H9 (cell line): ENCODE data around the gene CXCL3. TPM values are rescaled to one million over a fixed set of nuclear protein-coding genes. Genes with fewer than 3 reads are reported as not detected.

Experiments used
- DNase-seq: peaks from one replicate; pipeline ENCODE4 v3.0.0-alpha.2; 2017
- H2AFZ ChIP-seq: one replicate; pipeline ENCODE4 v1.6.1; 2013; ENCODE audit warnings: mild to moderate bottlenecking, low read length, control low read depth, moderate library complexity
- H2AK5ac ChIP-seq: 2 replicates; pipeline ENCODE4 v1.6.1; 2013; ENCODE audit warnings: low read length, control low read depth, mixed read lengths; ENCODE audit not compliant: insufficient read length
- H2BK120ac ChIP-seq: one replicate; pipeline ENCODE4 v1.6.1; 2013; ENCODE audit warnings: low read depth, mild to moderate bottlenecking, low read length, control low read depth, inconsistent platforms; ENCODE audit not compliant: poor library complexity, severe bottlenecking
- H2BK12ac ChIP-seq: 2 replicates; pipeline ENCODE4 v1.6.1; 2013; ENCODE audit warnings: low read length, control low read depth, mixed read lengths, low read depth; ENCODE audit not compliant: insufficient read length
- H2BK15ac ChIP-seq: 2 replicates; pipeline ENCODE4 v1.6.1; 2013; ENCODE audit warnings: low read depth, low read length, control low read depth
- H2BK20ac ChIP-seq: one replicate; pipeline ENCODE4 v1.6.1; 2013; ENCODE audit warnings: low read depth, mild to moderate bottlenecking, low read length, control low read depth, inconsistent platforms; ENCODE audit not compliant: poor library complexity, severe bottlenecking
- H2BK5ac ChIP-seq: 2 replicates; pipeline ENCODE4 v1.6.1; 2013; ENCODE audit warnings: low read length, control low read depth, mixed read lengths; ENCODE audit not compliant: insufficient read length
- H3K14ac ChIP-seq: 2 replicates; pipeline ENCODE4 v1.6.1; 2013; ENCODE audit warnings: low read length, control low read depth; ENCODE audit not compliant: insufficient read depth
- H3K18ac ChIP-seq: 2 replicates; pipeline ENCODE4 v1.6.1; 2013; ENCODE audit warnings: low read depth, mild to moderate bottlenecking, mixed read lengths, low read length, control low read depth; ENCODE audit not compliant: insufficient read length
- H3K23ac ChIP-seq: 2 replicates; pipeline ENCODE4 v1.6.1; 2013; ENCODE audit warnings: low read length, control low read depth, mixed read lengths, low read depth; ENCODE audit not compliant: insufficient read length
- H3K23me2 ChIP-seq: 2 replicates; pipeline ENCODE4 v1.6.1; 2013; ENCODE audit warnings: low read depth, mild to moderate bottlenecking, mixed read lengths, low read length, control low read depth; ENCODE audit not compliant: insufficient read length, poor library complexity, severe bottlenecking
- H3K27ac ChIP-seq: 2 replicates; pipeline ENCODE4 v1.5.1; 2013; ENCODE audit warnings: low read length, control low read depth, mixed read lengths, low read depth; ENCODE audit not compliant: insufficient read length
- H3K27me3 ChIP-seq: 2 replicates; pipeline ENCODE4 v1.6.1; 2013; ENCODE audit warnings: low read length, control low read depth, inconsistent platforms; ENCODE audit not compliant: insufficient read depth
- H3K4ac ChIP-seq: 2 replicates; pipeline ENCODE4 v1.6.1; 2013; ENCODE audit warnings: low read depth, mild to moderate bottlenecking, control low read depth, inconsistent platforms, low read length, moderate library complexity
- H3K4me1 ChIP-seq: 2 replicates; pipeline ENCODE4 v1.6.1; 2013; ENCODE audit warnings: low read length, control low read depth, inconsistent platforms; ENCODE audit not compliant: insufficient read depth
- H3K4me2 ChIP-seq: 2 replicates; pipeline ENCODE4 v1.6.1; 2013; ENCODE audit warnings: low read length, control low read depth, mixed read lengths; ENCODE audit not compliant: insufficient read length, insufficient read depth
- H3K56ac ChIP-seq: 2 replicates; pipeline ENCODE4 v1.6.1; 2013; ENCODE audit warnings: low read depth, mild to moderate bottlenecking, mixed read lengths, low read length, control low read depth; ENCODE audit not compliant: insufficient read length
- H3K79me1 ChIP-seq: 2 replicates; pipeline ENCODE4 v1.6.1; 2013; ENCODE audit warnings: low read depth, mild to moderate bottlenecking, moderate library complexity, low read length, control low read depth, inconsistent platforms; ENCODE audit not compliant: insufficient read depth, poor library complexity, severe bottlenecking
- H3K79me2 ChIP-seq: 2 replicates; pipeline ENCODE4 v1.6.1; 2013; ENCODE audit warnings: low read length, control low read depth, inconsistent platforms; ENCODE audit not compliant: insufficient read depth
- H3K9ac ChIP-seq: 2 replicates; pipeline ENCODE4 v1.6.1; 2013; ENCODE audit warnings: low read length, control low read depth, mixed read lengths; ENCODE audit not compliant: insufficient read length; ENCODE audit errors: extremely low read depth
- H3K9me3 ChIP-seq: one replicate; pipeline ENCODE4 v1.6.1; 2013; ENCODE audit warnings: low read depth, low read length, inconsistent platforms; ENCODE audit not compliant: control insufficient read depth
- H3T11ph ChIP-seq: one replicate; pipeline ENCODE4 v1.6.1; 2013; ENCODE audit warnings: mild to moderate bottlenecking, low read length, control low read depth, inconsistent platforms
- H4K20me1 ChIP-seq: one replicate; pipeline ENCODE4 v1.6.1; 2013; ENCODE audit not compliant: control insufficient read depth, insufficient read length, insufficient read depth
- H4K5ac ChIP-seq: 2 replicates; pipeline ENCODE4 v1.6.1; 2013; ENCODE audit warnings: low read depth, mild to moderate bottlenecking, mixed read lengths, low read length, control low read depth; ENCODE audit not compliant: insufficient read length
- H4K8ac ChIP-seq: replicated peaks from 2 replicates; pipeline ENCODE4 v1.6.1; 2013; ENCODE audit warnings: low read length, control low read depth, mixed read lengths, low read depth; ENCODE audit not compliant: insufficient read length
- H4K91ac ChIP-seq: 2 replicates; pipeline ENCODE4 v1.6.1; 2013; ENCODE audit warnings: low read depth, mild to moderate bottlenecking, moderate library complexity, mixed read lengths, low read length, control low read depth; ENCODE audit not compliant: insufficient read length
- H3K27ac Mint-ChIP-seq, 3 experiments: 2 replicates in 2 of 3; 3 replicates in 1 of 3; pipeline ENCODE4 v1.8.0; 2020 to 2021; ENCODE audit warnings: mixed read lengths in 3 of 3, mild to moderate bottlenecking in 1 of 3, moderate library complexity in 1 of 3
- H3K27me3 Mint-ChIP-seq: 2 replicates; pipeline ENCODE4 v1.8.0; 2021; ENCODE audit warnings: low read depth, mild to moderate bottlenecking, moderate library complexity, mixed read lengths
- H3K36me3 Mint-ChIP-seq, 3 experiments: 2 replicates in 2 of 3; 3 replicates in 1 of 3; pipeline ENCODE4 v1.8.0; 2020 to 2021; ENCODE audit warnings: low read depth in 3 of 3, mixed read lengths in 3 of 3; ENCODE audit not compliant: insufficient read depth in 1 of 3
- H3K4me1 Mint-ChIP-seq, 2 experiments: 2 replicates each; pipeline ENCODE4 v1.8.0; 2020; ENCODE audit warnings: mixed read lengths in 2 of 2
- H3K4me3 Mint-ChIP-seq, 2 experiments: 2 replicates in 1 of 2; 3 replicates in 1 of 2; pipeline ENCODE4 v1.8.0; 2020 to 2021; ENCODE audit warnings: mild to moderate bottlenecking in 2 of 2, mixed read lengths in 2 of 2, moderate library complexity in 1 of 2
- H3K9me3 Mint-ChIP-seq, 2 experiments: 2 replicates in 1 of 2; 3 replicates in 1 of 2; pipeline ENCODE4 v1.8.0; 2020; ENCODE audit warnings: mild to moderate bottlenecking in 2 of 2, mixed read lengths in 2 of 2, moderate library complexity in 1 of 2
- WGBS: extraction: QIAGEN DNeasy Blood & Tissue Kit; methylation state at CpG from one replicate; pipeline ENCODE4 v1.1.7; 2013; ENCODE audit warnings: missing lambda C conversion rate, low lambda C conversion rate, mixed read lengths; ENCODE audit not compliant: insufficient read length; ENCODE audit errors: extremely low coverage; 5-methylcytosine and 5-hydroxymethylcytosine counted together
- total RNA-seq: library from RNA; stranded (reverse); gene quantifications from 2 replicates; pipeline ENCODE4 v1.2.1, GENCODE V29; 2021
- TF ChIP-seq, protein P1 (sequence below): fragments of 200-600 bp; sonication (generic); conservative IDR thresholded peaks from 3 replicates; pipeline ENCODE4 v1.8.0; 2021; ENCODE audit warnings: antibody characterized with exemption, mild to moderate bottlenecking

The CXCL3 gene
- total RNA-seq, 1 experiment from 2014 or later = 3.7 TPM

- H3K4me2 ChIP-seq = peak overlapping the region; percentile 79
- H2AK5ac ChIP-seq = no peak overlapping the region
- no peaks in the 10 kb centered on the region for H3K79me1 ChIP-seq
- no peak overlapping the region for H3K18ac ChIP-seq
- Mint-ChIP-seq H3K27me3 (peaks cover 12% of the 10 kb centered on the region), H3K9me3 (no peaks in the 10 kb centered on the region), H3K4me3 (peak overlapping the region; percentile 78 to 84), H3K4me1 (peaks cover 24 to 32% of the 10 kb centered on the region in 2 experiments), H3K27ac (peak overlapping the region in 1 of 3 experiments; percentile 79; a peak in 2 of 7 replicates), H3K36me3 (peaks cover 0 to 2% (median 0%) of the 10 kb centered on the region in 3 experiments; a peak in 1 of 7 replicates)
- peaks cover 5% of the 10 kb centered on the region for H3K23me2 ChIP-seq
- H3K56ac ChIP-seq = no peak overlapping the region
- no CpG with 5 or more reads among the region's 4 CpGs for WGBS
- H3K27ac ChIP-seq = no peak overlapping the region
- no peak overlapping the region for H2BK120ac ChIP-seq
- H3K9ac ChIP-seq = peak overlapping the region; percentile 15
- H3K9me3 ChIP-seq = no peaks in the 10 kb centered on the region
- H4K91ac ChIP-seq = no peak overlapping the region
- H3K23ac ChIP-seq = no peak overlapping the region
- H2BK12ac ChIP-seq = no peak overlapping the region
- H3K4ac ChIP-seq = no peak overlapping the region
- no peak overlapping the region for H4K5ac ChIP-seq
- no peak overlapping the region for H2AFZ ChIP-seq
- no peak overlapping the region for H4K8ac ChIP-seq
- H4K20me1 ChIP-seq = no peaks in the 10 kb centered on the region
- H3K27me3 ChIP-seq = no peaks in the 10 kb centered on the region
- H3K79me2 ChIP-seq = no peaks in the 10 kb centered on the region
- no peak for DNase-seq
- H3K14ac ChIP-seq = no peak overlapping the region
- no peak overlapping the region for H2BK15ac ChIP-seq
- H3K4me1 ChIP-seq = peaks cover 7% of the 10 kb centered on the region; the same call in 1 of the 2 replicates
- no peak overlapping the region for H2BK5ac ChIP-seq
- TF ChIP-seq, protein P1, sequence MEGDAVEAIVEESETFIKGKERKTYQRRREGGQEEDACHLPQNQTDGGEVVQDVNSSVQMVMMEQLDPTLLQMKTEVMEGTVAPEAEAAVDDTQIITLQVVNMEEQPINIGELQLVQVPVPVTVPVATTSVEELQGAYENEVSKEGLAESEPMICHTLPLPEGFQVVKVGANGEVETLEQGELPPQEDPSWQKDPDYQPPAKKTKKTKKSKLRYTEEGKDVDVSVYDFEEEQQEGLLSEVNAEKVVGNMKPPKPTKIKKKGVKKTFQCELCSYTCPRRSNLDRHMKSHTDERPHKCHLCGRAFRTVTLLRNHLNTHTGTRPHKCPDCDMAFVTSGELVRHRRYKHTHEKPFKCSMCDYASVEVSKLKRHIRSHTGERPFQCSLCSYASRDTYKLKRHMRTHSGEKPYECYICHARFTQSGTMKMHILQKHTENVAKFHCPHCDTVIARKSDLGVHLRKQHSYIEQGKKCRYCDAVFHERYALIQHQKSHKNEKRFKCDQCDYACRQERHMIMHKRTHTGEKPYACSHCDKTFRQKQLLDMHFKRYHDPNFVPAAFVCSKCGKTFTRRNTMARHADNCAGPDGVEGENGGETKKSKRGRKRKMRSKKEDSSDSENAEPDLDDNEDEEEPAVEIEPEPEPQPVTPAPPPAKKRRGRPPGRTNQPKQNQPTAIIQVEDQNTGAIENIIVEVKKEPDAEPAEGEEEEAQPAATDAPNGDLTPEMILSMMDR = no peak
- no peak overlapping the region for H2BK20ac ChIP-seq
- no peak overlapping the region for H3T11ph ChIP-seq
Observed at GRCh38 chr4:74039315-74039763, 850 bp upstream of the CXCL3 start.
